Measurements from ENCODE around the gene ATP2B1.

The ATP2B1 gene

GRCh38 chr12:89731614-89732013, 23.0 kb upstream of the ATP2B1 start:
- DNase-seq (ENCODE audit: low read depth) = peak; percentile 87
- no peak overlapping the region for H3K4me3 ChIP-seq (replicated peaks; ENCODE audit: low read depth, low read length)
- no peak for TF ChIP-seq CTCF (IDR thresholded peaks at IDR 0.05; ENCODE audit: low read length, missing control alignments)

GRCh38 chr12:89731089-89731488, 22.5 kb upstream of the ATP2B1 start:
- H3K4me3 ChIP-seq (replicated peaks; ENCODE audit: low read depth, low read length) = no peak overlapping the region
- no peak for TF ChIP-seq CTCF (IDR thresholded peaks at IDR 0.05; ENCODE audit: low read length, missing control alignments)
- peak; percentile 36 for DNase-seq (ENCODE audit: low read depth)

- no peak for TF ChIP-seq CTCF (IDR thresholded peaks at IDR 0.05; ENCODE audit: low read length, missing control alignments)
- H3K4me3 ChIP-seq (replicated peaks; ENCODE audit: low read depth, low read length) = no peak overlapping the region
- DNase-seq (ENCODE audit: low read depth) = no peak
Measured at GRCh38 chr12:89729946-89730459, 21.4 kb upstream of the ATP2B1 start.

GRCh38 chr12:89723276-89723675, 14.6 kb upstream of the ATP2B1 start:
- no peak for DNase-seq (ENCODE audit: low read depth)
- TF ChIP-seq CTCF (IDR thresholded peaks at IDR 0.05; ENCODE audit: low read length, missing control alignments) = no peak
- no peak overlapping the region for H3K4me3 ChIP-seq (replicated peaks; ENCODE audit: low read depth, low read length)

- no peak for TF ChIP-seq CTCF (IDR thresholded peaks at IDR 0.05; ENCODE audit: low read length, missing control alignments)
- no peak for DNase-seq (ENCODE audit: low read depth)
- H3K4me3 ChIP-seq (replicated peaks; ENCODE audit: low read depth, low read length) = no peak overlapping the region
Measured at GRCh38 chr12:89721291-89721987, 12.8 kb upstream of the ATP2B1 start.

- no peak for TF ChIP-seq CTCF (IDR thresholded peaks at IDR 0.05; ENCODE audit: low read length, missing control alignments)
- H3K4me3 ChIP-seq (replicated peaks; ENCODE audit: low read depth, low read length) = no peak overlapping the region
- no peak for DNase-seq (ENCODE audit: low read depth)
Measured at GRCh38 chr12:89717759-89718523, 9.3 kb upstream of the ATP2B1 start.
